ENCODE measurements around the gene MTHFR.

The MTHFR gene

GRCh38 chr1:11800756-11801433 is 4.9 kb downstream of the MTHFR start:
- TF ChIP-seq YY1 (IDR thresholded peaks at IDR 0.05; ENCODE audit: insufficient read depth, insufficient read length) = no peak
- no peak for TF ChIP-seq ZNF274 (IDR thresholded peaks at IDR 0.05; ENCODE audit: low read depth, low read length)
- TF ChIP-seq SUZ12 (IDR thresholded peaks at IDR 0.05; ENCODE audit: extremely low read depth, insufficient read depth, insufficient read length) = no peak
- H3K4me1 ChIP-seq (ENCODE audit: insufficient read depth, insufficient read length) = peaks cover 9% of the 10 kb centered on the region
- no peak for DNase-seq (ENCODE audit: low read depth, low spot score)
- H3K9me3 ChIP-seq (ENCODE audit: insufficient read depth, low read length) = no peaks in the 10 kb centered on the region
- H3K27me3 ChIP-seq (ENCODE audit: insufficient read depth, insufficient read length) = no peaks in the 10 kb centered on the region
- H3K9ac ChIP-seq (ENCODE audit: insufficient read length, low read depth) = no peak overlapping the region
- no peak overlapping the region for H3K4me3 ChIP-seq (ENCODE audit: insufficient read length, low read depth)
- peaks cover 27% of the 10 kb centered on the region for H3K36me3 ChIP-seq (ENCODE audit: insufficient read depth, insufficient read length, low read length)

DNA sequence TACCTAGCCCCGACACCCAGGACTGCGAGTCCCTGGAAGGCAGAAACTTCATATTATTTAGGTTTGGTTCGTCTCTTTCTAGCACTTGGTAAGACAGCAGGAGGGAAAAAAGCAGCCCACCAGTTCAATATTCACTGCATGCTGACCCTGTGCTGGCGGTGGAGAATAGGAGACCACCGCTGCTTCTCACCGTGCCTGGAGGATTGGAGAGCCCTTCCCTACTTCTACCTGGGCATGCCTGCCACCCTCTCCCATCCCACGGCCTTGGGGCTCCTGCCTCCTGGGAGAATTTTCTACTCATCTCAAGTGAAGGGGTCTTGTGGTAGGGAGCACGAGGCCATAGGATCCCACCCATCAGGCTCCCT is 5.4 kb downstream of the MTHFR start:
- Histone ChIP-seq H3K4me3 (ENCODE audit: insufficient read length, low read depth) (no peak overlapping the region), H3K27me3 (ENCODE audit: insufficient read depth, insufficient read length) (no peaks in the 10 kb centered on the region), H3K9ac (ENCODE audit: insufficient read length, low read depth) (no peak overlapping the region), H3K36me3 (ENCODE audit: insufficient read depth, insufficient read length, low read length) (peaks cover 30% of the 10 kb centered on the region), H3K4me1 (ENCODE audit: insufficient read depth, insufficient read length) (peaks cover 9% of the 10 kb centered on the region), H3K9me3 (ENCODE audit: insufficient read depth, low read length) (no peaks in the 10 kb centered on the region)
- TF ChIP-seq YY1 (IDR thresholded peaks at IDR 0.05; ENCODE audit: insufficient read depth, insufficient read length) = no peak
- no peak for DNase-seq (ENCODE audit: low read depth, low spot score)

GRCh38 chr1:11799896-11800295 is 5.9 kb downstream of the MTHFR start:
- H3K9ac ChIP-seq (ENCODE audit: insufficient read length, low read depth) = no peak overlapping the region
- peaks cover 35% of the 10 kb centered on the region for H3K36me3 ChIP-seq (ENCODE audit: insufficient read depth, insufficient read length, low read length)
- no peaks in the 10 kb centered on the region for H3K9me3 ChIP-seq (ENCODE audit: insufficient read depth, low read length)
- H3K4me3 ChIP-seq (ENCODE audit: insufficient read length, low read depth) = no peak overlapping the region
- no peak for TF ChIP-seq SUZ12 (IDR thresholded peaks at IDR 0.05; ENCODE audit: extremely low read depth, insufficient read depth, insufficient read length)
- TF ChIP-seq YY1 (IDR thresholded peaks at IDR 0.05; ENCODE audit: insufficient read depth, insufficient read length) = no peak
- no peak for TF ChIP-seq ZNF274 (IDR thresholded peaks at IDR 0.05; ENCODE audit: low read depth, low read length)
- peaks cover 9% of the 10 kb centered on the region for H3K4me1 ChIP-seq (ENCODE audit: insufficient read depth, insufficient read length)
- DNase-seq (ENCODE audit: low read depth, low spot score) = no peak
- H3K27me3 ChIP-seq (ENCODE audit: insufficient read depth, insufficient read length) = no peaks in the 10 kb centered on the region

- H3K27me3 ChIP-seq (ENCODE audit: insufficient read depth, insufficient read length) = no peaks in the 10 kb centered on the region
- no peak overlapping the region for H3K9ac ChIP-seq (ENCODE audit: insufficient read length, low read depth)
- TF ChIP-seq SUZ12 (IDR thresholded peaks at IDR 0.05; ENCODE audit: extremely low read depth, insufficient read depth, insufficient read length) (no peak), ZNF274 (IDR thresholded peaks at IDR 0.05; ENCODE audit: low read depth, low read length) (no peak), YY1 (IDR thresholded peaks at IDR 0.05; ENCODE audit: insufficient read depth, insufficient read length) (no peak)
- no peaks in the 10 kb centered on the region for H3K9me3 ChIP-seq (ENCODE audit: insufficient read depth, low read length)
- no peak for DNase-seq (ENCODE audit: low read depth, low spot score)
- peaks cover 6% of the 10 kb centered on the region for H3K4me1 ChIP-seq (ENCODE audit: insufficient read depth, insufficient read length)
- H3K36me3 ChIP-seq (ENCODE audit: insufficient read depth, insufficient read length, low read length) = peaks cover 42% of the 10 kb centered on the region
- no peak overlapping the region for H3K4me3 ChIP-seq (ENCODE audit: insufficient read length, low read depth)
These were observed 6.7 kb downstream of the MTHFR start for GRCh38 chr1:11799099-11799498.

DNA sequence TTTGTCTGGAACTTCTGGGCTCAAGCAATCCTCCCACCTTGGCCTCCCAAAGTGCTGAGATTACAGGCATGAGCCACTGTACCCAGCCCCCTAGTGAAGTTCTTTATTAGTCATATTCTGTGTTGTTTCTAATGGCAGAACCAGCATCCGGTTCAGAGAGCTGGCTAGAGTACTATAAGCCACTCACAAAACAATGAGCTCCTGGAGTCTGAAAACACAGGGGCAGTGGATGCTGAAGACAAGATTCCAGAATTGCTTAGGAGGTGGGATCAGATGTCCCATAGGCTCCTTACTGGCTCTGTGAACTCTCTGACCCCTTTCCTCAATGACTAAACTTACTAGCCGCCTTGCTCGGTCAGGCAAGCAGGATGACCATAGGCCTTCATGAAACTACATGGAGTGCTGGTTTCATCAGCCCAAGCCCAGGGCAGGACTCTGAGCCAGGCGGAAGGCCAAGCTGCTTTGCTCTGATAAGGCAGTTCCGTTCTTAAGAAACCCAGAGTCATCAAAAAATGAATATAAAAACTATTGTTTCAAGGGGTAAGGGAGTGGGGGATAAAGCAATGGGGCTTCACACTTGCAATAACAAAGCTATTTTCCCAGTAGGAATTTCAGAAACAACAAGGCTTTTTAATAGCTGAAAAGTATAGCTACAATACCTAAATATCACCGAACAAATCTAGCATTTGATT is 8.1 kb downstream of the MTHFR start:
- peaks cover 49% of the 10 kb centered on the region for H3K36me3 ChIP-seq (ENCODE audit: insufficient read depth, insufficient read length, low read length)
- no peak overlapping the region for H3K9ac ChIP-seq (ENCODE audit: insufficient read length, low read depth)
- no peaks in the 10 kb centered on the region for H3K9me3 ChIP-seq (ENCODE audit: insufficient read depth, low read length)
- H3K4me3 ChIP-seq (ENCODE audit: insufficient read length, low read depth) = no peak overlapping the region
- H3K27me3 ChIP-seq (ENCODE audit: insufficient read depth, insufficient read length) = no peaks in the 10 kb centered on the region
- DNase-seq (ENCODE audit: low read depth, low spot score) = no peak
- H3K4me1 ChIP-seq (ENCODE audit: insufficient read depth, insufficient read length) = no peaks in the 10 kb centered on the region
- no peak for TF ChIP-seq ZNF274 (IDR thresholded peaks at IDR 0.05; ENCODE audit: low read depth, low read length)
- no peak for TF ChIP-seq SUZ12 (IDR thresholded peaks at IDR 0.05; ENCODE audit: extremely low read depth, insufficient read depth, insufficient read length)
- TF ChIP-seq YY1 (IDR thresholded peaks at IDR 0.05; ENCODE audit: insufficient read depth, insufficient read length) = no peak

DNA sequence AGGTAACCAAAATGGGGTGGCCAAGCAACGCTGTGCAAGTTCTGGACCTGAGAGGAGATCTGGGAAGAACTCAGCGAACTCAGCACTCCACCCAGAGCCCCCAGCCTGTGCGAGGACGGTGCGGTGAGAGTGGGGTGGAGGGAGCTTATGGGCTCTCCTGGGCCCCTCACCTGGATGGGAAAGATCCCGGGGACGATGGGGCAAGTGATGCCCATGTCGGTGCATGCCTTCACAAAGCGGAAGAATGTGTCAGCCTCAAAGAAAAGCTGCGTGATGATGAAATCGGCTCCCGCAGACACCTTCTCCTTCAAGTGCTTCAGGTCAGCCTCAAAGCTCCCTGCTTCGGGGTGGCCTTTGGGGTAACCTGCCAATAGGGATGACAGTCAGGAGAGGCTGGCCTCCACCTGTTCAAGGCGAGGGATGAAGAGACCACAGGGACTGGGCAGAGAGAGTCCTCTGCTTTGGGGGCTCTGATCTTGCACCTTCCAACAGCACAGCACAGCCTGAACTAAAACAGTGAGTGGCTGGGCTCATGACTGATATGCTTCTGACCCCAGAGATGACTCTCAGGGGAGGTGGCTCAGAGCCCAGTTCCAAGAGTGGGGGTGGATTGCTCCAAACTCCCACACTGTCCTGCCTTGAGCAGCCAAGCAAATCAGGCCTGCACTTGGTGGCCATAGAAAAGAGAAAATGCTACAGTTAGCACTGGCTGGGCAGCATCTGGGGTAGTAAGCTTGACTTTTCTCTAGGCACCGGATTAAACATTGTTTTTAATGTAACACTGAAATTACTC is 9.5 kb downstream of the MTHFR start:
- TF ChIP-seq SUZ12 (IDR thresholded peaks at IDR 0.05; ENCODE audit: extremely low read depth, insufficient read depth, insufficient read length) (no peak), ZNF274 (IDR thresholded peaks at IDR 0.05; ENCODE audit: low read depth, low read length) (no peak), YY1 (IDR thresholded peaks at IDR 0.05; ENCODE audit: insufficient read depth, insufficient read length) (no peak)
- no peak for DNase-seq (ENCODE audit: low read depth, low spot score)
- H3K4me1 ChIP-seq (ENCODE audit: insufficient read depth, insufficient read length) = no peaks in the 10 kb centered on the region
- H3K4me3 ChIP-seq (ENCODE audit: insufficient read length, low read depth) = no peak overlapping the region
- H3K27me3 ChIP-seq (ENCODE audit: insufficient read depth, insufficient read length) = no peaks in the 10 kb centered on the region
- peaks cover 53% of the 10 kb centered on the region for H3K36me3 ChIP-seq (ENCODE audit: insufficient read depth, insufficient read length, low read length)
- H3K9ac ChIP-seq (ENCODE audit: insufficient read length, low read depth) = no peak overlapping the region
- no peaks in the 10 kb centered on the region for H3K9me3 ChIP-seq (ENCODE audit: insufficient read depth, low read length)

DNA sequence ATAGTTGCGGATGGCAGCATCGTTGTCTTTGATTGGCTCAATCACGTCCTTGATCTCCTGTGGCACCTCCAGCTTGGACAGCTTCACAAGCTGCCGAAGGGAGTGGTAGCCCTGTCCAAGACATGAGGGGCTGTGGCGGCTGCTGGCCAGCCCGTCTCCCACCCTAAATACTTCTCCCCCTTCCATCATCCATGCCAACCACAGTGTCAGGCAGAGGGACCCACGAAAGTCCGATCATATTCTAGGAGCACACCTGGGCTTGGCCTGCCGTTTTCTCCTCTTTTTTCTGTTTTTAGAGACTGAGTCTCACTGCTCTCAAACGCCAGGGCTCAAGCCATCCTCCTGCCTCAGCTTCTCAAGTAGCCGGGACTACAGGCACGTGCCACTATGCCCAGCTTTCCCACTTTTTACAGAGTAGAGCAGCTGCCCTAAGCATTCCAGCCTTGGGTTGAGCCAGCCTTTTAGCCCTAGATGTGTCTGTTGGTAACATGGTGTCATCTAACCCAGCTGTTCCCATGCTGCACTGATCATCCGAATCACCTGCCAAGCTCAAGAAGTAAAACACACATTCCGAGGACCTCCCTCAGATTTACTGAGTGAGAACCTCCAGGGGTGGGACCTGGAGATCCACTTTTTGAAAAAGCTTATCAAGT is 10.4 kb downstream of the MTHFR start:
- Histone ChIP-seq H3K9me3 (ENCODE audit: insufficient read depth, low read length) (no peaks in the 10 kb centered on the region), H3K9ac (ENCODE audit: insufficient read length, low read depth) (no peak overlapping the region), H3K36me3 (ENCODE audit: insufficient read depth, insufficient read length, low read length) (peaks cover 47% of the 10 kb centered on the region), H3K27me3 (ENCODE audit: insufficient read depth, insufficient read length) (no peaks in the 10 kb centered on the region), H3K4me3 (ENCODE audit: insufficient read length, low read depth) (no peak overlapping the region), H3K4me1 (ENCODE audit: insufficient read depth, insufficient read length) (no peaks in the 10 kb centered on the region)
- no peak for DNase-seq (ENCODE audit: low read depth, low spot score)
- TF ChIP-seq YY1 (IDR thresholded peaks at IDR 0.05; ENCODE audit: insufficient read depth, insufficient read length) = no peak
- no peak for TF ChIP-seq ZNF274 (IDR thresholded peaks at IDR 0.05; ENCODE audit: low read depth, low read length)
- TF ChIP-seq SUZ12 (IDR thresholded peaks at IDR 0.05; ENCODE audit: extremely low read depth, insufficient read depth, insufficient read length) = no peak

All from NT2/D1 (cell line).